NCI-H345 (cell line): ENCODE results near the gene GPR160.
"Not testable (repeated sequence)": the region's sequence is repeated elsewhere in the genome, so short reads cannot be mapped to it uniquely, and the experiment has no call there.

Source experiments
- DNase-seq: peaks from one replicate; lab custom pipeline; 2025; lab: John Stamatoyannopoulos, UW

GPR160 gene

GRCh38 chr3:170111147-170111771 is 73.5 kb downstream of the GPR160 start:
- DNase-seq = no peak

- DNase-seq = not testable (repeated sequence)
Measured at GRCh38 chr3:170114165-170114564, 76.4 kb downstream of the GPR160 start.

- no peak for DNase-seq
Measured at GRCh38 chr3:170117134-170117533, 79.3 kb downstream of the GPR160 start.

GRCh38 chr3:170128259-170128976 is 90.6 kb downstream of the GPR160 start:
- no peak for DNase-seq

- no peak for DNase-seq
Measured at GRCh38 chr3:170128977-170129431, 91.2 kb downstream of the GPR160 start.

- DNase-seq = no peak
Measured at GRCh38 chr3:170130532-170130931, 92.7 kb downstream of the GPR160 start.

GRCh38 chr3:170132335-170132734 is 94.5 kb downstream of the GPR160 start:
- DNase-seq = no peak
